Skeletal muscle tissue (tissue), 4 donors: ENCODE data around the gene GNL2. TPM values are rescaled to one million over a fixed set of nuclear protein-coding genes. Genes with fewer than 3 reads are reported as not detected.
A peak's percentile ranks its signal among the peaks of the same experiment; 100 is the strongest.

ENCODE experiments used
- H3K27ac ChIP-seq: one replicate; pipeline ENCODE4 v1.7.0; 2013; ENCODE audit warnings: mild to moderate bottlenecking, low read depth, low read length, inconsistent platforms
- H3K27me3 ChIP-seq, 3 donors: one replicate each; pipeline ENCODE4 v1.7.0; 2013; ENCODE audit warnings: low read length in 3 of 3; ENCODE audit not compliant: control insufficient read depth in 3 of 3, insufficient read depth in 3 of 3
- H3K36me3 ChIP-seq, 3 donors: one replicate each; pipeline ENCODE4 v1.7.0; 2013; ENCODE audit warnings: low read length in 3 of 3; ENCODE audit not compliant: control insufficient read depth in 3 of 3, insufficient read depth in 3 of 3
- H3K4me1 ChIP-seq, 3 donors: one replicate each; pipeline ENCODE4 v1.7.0; 2013; ENCODE audit warnings: low read length in 3 of 3, mild to moderate bottlenecking in 3 of 3; ENCODE audit not compliant: control insufficient read depth in 3 of 3, insufficient read depth in 3 of 3
- H3K4me3 ChIP-seq, 3 donors: one replicate each; pipeline ENCODE4 v1.7.0; 2013; ENCODE audit warnings: low read length in 3 of 3
- H3K9ac ChIP-seq, 3 donors: one replicate each; pipeline ENCODE4 v1.7.0; 2013; ENCODE audit warnings: low read length in 3 of 3, mild to moderate bottlenecking in 3 of 3, moderate library complexity in 2 of 3, low read depth in 1 of 3
- H3K9me3 ChIP-seq, 3 donors: one replicate each; pipeline ENCODE4 v1.7.0; 2013; ENCODE audit warnings: low read length in 3 of 3; ENCODE audit not compliant: control insufficient read depth in 3 of 3
- total RNA-seq: library from RNA; depleted of rRNA; stranded (reverse); fragments of >200 nt; gene quantifications from one replicate; pipeline ENCODE4 v1.2.3, GENCODE V29; 2014
- donor health status: Osteomylitis.

The GNL2 gene
- 39.7 TPM for total RNA-seq

GRCh38 chr1:37595440-37596181, at the start of gene GNL2:
TSS of gene GNL2 (minus strand) at chr1:37595937. CDS start at chr1:37595822, 115 bp downstream.
- Histone ChIP-seq H3K4me1 (peaks cover 15 to 32% (median 15%) of the 10 kb centered on the region in 3 donors), H3K9ac (peak within 1 kb of the TSS; percentile 90 to 97 (median 90)), H3K9me3 (no peaks in the 10 kb centered on the region), H3K27ac (peak within 1 kb of the TSS; percentile 93), H3K4me3 (peak within 1 kb of the TSS; percentile 99 to 100 (median 99)), H3K36me3 (peaks cover 4 to 25% (median 24%) of the 10 kb centered on the region in 3 donors), H3K27me3 (no peaks in the 10 kb centered on the region)

- Histone ChIP-seq H3K9me3 (peaks cover 3 to 8% (median 5%) of the 10 kb centered on the region in 3 donors), H3K4me3 (no peak overlapping the region), H3K36me3 (no peaks in the 10 kb centered on the region), H3K9ac (no peak overlapping the region), H3K27ac (no peak overlapping the region), H3K27me3 (peaks cover 20 to 35% (median 34%) of the 10 kb centered on the region in 3 donors), H3K4me1 (no peaks in the 10 kb centered on the region)
Observed at GRCh38 chr1:37641059-37641458, 45.3 kb upstream of the GNL2 start.

GRCh38 chr1:37636435-37636834, 40.7 kb upstream of the GNL2 start:
- no peaks in the 10 kb centered on the region for H3K36me3 ChIP-seq
- H3K27ac ChIP-seq, result no peak overlapping the region
- H3K9ac ChIP-seq, result no peak overlapping the region
- peaks cover 67 to 70% (median 69%) of the 10 kb centered on the region in 3 donors for H3K27me3 ChIP-seq
- H3K9me3 ChIP-seq, result peaks cover 0 to 5% (median 3%) of the 10 kb centered on the region in 3 donors
- no peaks in the 10 kb centered on the region for H3K4me1 ChIP-seq
- H3K4me3 ChIP-seq, result no peak overlapping the region

- Histone ChIP-seq H3K4me3 (no peak overlapping the region), H3K27ac (no peak overlapping the region), H3K4me1 (no peaks in the 10 kb centered on the region), H3K9me3 (no peaks in the 10 kb centered on the region), H3K27me3 (peaks cover 77 to 80% (median 78%) of the 10 kb centered on the region in 3 donors), H3K9ac (no peak overlapping the region), H3K36me3 (no peaks in the 10 kb centered on the region)
Observed at GRCh38 chr1:37634992-37635902, 39.5 kb upstream of the GNL2 start.

- H3K4me3 ChIP-seq, result no peak within 1 kb of the TSS
- H3K9me3 ChIP-seq, result no peaks in the 10 kb centered on the region
- no peak within 1 kb of the TSS for H3K27ac ChIP-seq
- H3K27me3 ChIP-seq, result peaks cover 83 to 87% (median 85%) of the 10 kb centered on the region in 3 donors
- H3K9ac ChIP-seq, result no peak within 1 kb of the TSS
- H3K36me3 ChIP-seq, result no peaks in the 10 kb centered on the region
- H3K4me1 ChIP-seq, result no peaks in the 10 kb centered on the region
Observed at GRCh38 chr1:37634244-37634991, 38.7 kb upstream of the GNL2 start, which contains the start of gene RSPO1. TSS of gene RSPO1 (minus strand) at chr1:37634892. CDS start at chr1:37629661, 5,231 bp downstream.

- Histone ChIP-seq H3K27ac (no peak overlapping the region), H3K4me3 (no peak overlapping the region), H3K4me1 (no peaks in the 10 kb centered on the region), H3K9ac (no peak overlapping the region), H3K27me3 (peaks cover 85 to 88% (median 87%) of the 10 kb centered on the region in 3 donors), H3K9me3 (no peaks in the 10 kb centered on the region), H3K36me3 (no peaks in the 10 kb centered on the region)
Observed at GRCh38 chr1:37633938-37634243, 38.2 kb upstream of the GNL2 start.

GRCh38 chr1:37633040-37633937, 37.6 kb upstream of the GNL2 start:
- Histone ChIP-seq H3K4me3 (no peak overlapping the region), H3K4me1 (no peaks in the 10 kb centered on the region), H3K9ac (no peak overlapping the region), H3K27me3 (peaks cover 84 to 87% (median 85%) of the 10 kb centered on the region in 3 donors), H3K27ac (no peak overlapping the region), H3K9me3 (no peaks in the 10 kb centered on the region), H3K36me3 (no peaks in the 10 kb centered on the region)

GRCh38 chr1:37631036-37631435, 35.3 kb upstream of the GNL2 start:
- no peak overlapping the region for H3K27ac ChIP-seq
- no peak overlapping the region for H3K4me3 ChIP-seq
- no peaks in the 10 kb centered on the region for H3K4me1 ChIP-seq
- peaks cover 74 to 95% (median 94%) of the 10 kb centered on the region in 3 donors for H3K27me3 ChIP-seq
- no peaks in the 10 kb centered on the region for H3K9me3 ChIP-seq
- H3K36me3 ChIP-seq, result no peaks in the 10 kb centered on the region
- no peak overlapping the region for H3K9ac ChIP-seq
